Measurements from ENCODE around the gene HAND1.

HAND1 gene

DNA sequence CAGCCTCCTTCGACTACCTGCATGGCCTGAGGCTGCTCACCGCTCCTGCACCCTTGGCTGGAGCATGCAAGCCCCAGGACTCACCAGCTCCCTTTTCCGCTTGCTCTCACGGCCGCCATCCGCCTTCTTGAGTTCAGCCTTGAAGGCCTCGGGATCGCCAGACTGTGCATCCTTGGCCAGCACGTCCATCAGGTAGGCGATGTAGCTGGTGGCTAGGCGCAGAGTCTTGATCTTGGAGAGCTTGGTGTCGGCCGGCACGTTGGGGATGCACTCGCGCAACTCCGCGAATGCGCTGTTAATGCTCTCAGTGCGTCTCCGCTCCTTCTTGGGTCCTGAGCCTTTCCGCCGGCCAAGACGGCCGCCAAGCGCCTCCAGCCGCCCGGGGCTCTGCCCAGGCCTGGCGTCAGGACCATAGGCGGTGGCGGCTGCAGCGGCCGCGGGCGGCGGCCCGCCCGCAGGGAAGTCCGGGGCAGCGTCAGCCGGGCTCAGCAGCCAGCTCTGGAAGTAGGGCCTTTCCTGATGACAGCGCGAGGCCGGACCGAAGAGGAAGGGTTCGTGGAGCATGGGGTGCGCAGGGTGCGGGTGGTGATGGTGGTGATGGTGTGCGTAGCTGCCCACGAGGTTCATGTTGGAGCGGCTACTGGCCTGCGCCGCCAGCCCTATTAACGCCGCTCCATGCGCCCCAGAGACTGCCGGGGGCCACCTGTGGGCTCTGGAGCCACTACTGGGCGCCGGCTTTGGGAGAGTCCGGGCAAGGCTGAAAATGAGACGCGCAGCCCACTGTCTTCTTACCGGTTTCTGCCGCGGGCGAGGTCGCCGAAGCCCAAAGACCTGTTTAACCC is 424 bp downstream of the HAND1 start:
- TF ChIP-seq, protein P1, sequence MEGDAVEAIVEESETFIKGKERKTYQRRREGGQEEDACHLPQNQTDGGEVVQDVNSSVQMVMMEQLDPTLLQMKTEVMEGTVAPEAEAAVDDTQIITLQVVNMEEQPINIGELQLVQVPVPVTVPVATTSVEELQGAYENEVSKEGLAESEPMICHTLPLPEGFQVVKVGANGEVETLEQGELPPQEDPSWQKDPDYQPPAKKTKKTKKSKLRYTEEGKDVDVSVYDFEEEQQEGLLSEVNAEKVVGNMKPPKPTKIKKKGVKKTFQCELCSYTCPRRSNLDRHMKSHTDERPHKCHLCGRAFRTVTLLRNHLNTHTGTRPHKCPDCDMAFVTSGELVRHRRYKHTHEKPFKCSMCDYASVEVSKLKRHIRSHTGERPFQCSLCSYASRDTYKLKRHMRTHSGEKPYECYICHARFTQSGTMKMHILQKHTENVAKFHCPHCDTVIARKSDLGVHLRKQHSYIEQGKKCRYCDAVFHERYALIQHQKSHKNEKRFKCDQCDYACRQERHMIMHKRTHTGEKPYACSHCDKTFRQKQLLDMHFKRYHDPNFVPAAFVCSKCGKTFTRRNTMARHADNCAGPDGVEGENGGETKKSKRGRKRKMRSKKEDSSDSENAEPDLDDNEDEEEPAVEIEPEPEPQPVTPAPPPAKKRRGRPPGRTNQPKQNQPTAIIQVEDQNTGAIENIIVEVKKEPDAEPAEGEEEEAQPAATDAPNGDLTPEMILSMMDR (IDR thresholded peaks at IDR 0.05) = no peak

DNA sequence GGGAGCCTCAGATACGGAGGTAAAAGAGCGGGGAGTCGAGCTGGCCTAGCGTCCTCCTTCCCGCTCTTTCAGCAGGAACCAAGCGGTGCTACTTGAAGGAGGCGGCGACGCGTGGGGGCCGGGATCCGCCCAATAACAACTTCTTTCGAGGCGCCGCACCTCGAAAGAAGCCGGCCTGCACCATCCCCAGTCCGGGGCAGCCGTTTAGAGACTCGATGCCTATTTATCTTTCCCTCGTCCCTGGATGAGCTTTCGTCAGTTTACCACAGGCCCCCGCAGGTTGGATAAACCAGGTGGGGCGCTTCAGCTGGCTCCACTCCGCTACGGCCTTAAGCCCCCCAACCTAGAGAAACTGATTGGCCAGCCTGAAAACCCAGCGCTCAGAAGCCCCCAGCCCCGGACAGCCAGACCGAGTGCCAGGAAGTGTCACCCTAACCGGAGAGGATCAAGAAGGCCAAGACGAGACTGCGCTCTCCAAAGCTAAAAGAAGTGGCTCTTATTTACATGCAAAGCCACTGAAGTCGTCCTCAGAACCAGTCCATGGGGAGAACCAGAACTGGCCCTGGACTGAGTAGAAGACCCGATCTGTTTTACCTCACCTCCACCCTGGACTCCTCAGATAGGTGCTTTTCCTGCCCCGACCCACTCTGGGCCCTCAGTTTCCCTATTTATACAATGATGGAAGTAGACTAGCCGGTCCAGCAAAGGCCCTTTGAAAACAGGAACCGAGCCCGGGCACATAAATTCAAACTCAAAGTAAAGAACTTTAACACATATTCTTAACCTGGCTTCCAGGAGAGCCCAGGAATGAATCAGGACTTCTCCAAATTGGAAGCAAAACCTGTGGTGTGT is 1.4 kb downstream of the HAND1 start:
- TF ChIP-seq, protein P1 (IDR thresholded peaks at IDR 0.05) = no peak

DNA sequence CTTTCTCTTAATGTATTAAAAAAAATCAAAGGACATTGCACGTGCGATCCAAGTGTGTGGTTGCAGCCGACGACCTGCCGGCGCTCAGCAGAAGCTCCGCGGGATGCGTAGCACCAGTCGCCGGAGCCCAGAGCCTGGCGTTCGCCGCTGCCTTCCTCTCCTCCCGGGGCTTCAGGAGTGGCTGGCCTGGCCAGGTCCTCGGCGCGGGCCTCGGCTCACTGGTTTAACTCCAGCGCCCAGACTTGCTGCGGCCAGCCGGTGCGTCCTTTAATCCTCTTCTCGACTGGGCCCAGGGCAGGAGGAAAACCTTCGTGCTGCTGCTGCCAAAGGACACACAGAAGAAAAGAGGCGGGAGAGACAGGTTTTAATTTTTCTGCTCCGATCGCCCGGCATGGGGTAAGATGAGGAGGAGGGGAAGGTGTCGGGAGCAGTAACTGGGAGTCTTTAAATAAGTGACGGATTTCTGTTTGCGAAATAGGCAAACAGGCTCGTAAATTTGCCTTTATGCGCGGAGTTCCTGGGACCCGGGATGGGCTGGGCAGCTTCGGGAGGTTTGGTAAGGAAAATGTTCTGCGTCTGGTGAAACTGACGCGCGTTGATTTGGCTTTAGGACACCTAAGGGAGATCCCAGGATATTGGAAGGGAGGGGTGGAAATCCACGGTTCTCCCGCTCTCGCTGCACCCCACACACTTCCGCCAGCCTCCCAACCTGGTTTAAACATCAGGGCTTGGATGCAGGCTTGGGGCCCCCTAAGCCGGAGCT is 2.3 kb downstream of the HAND1 start:
- TF ChIP-seq, protein P1 (IDR thresholded peaks at IDR 0.05) = no peak

DNA sequence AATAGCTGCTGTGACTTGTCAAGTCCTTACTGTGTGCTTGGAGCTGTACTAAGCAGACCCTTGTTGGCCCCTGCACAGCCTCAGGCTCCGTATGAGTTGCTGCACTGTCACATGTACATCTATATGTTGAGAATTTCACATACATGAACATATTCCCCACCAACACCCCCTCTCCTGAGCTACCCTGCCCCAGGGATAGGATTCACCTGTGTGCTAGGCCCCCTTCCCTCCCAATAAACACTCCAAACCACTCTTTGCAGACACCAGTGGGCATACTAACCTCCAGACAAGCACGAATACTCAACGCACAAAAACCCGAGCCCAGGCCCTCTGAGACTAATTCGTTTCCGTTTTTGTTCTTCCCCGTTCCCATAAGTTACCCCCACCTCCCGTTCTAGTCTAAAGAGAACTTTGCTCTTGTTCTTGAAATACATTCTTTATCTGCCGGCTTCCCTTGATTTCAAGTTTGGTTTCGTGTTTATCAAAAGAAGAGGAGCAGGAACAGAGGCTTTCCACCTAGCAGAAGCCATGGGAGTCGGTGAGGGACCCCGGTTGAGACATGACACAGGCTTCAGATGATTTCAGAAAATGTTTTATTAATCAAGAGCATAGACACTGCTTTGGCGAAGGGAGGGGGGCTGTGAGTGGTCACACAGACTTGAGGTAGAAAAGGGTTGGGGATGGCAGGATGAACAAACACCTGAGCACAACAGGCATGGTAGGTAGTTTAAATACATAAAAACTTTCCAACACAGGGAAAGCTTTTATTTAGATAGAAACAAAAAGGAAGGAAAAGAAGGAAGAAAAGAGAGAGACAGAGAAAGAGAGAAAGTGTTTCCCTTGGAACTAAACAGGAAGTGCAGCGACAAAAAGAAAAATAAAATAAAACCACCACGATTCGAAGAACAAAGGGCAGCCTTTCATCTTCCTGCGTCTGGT is 3.4 kb downstream of the HAND1 start:
- TF ChIP-seq, protein P1 (IDR thresholded peaks at IDR 0.05) = no peak

DNA sequence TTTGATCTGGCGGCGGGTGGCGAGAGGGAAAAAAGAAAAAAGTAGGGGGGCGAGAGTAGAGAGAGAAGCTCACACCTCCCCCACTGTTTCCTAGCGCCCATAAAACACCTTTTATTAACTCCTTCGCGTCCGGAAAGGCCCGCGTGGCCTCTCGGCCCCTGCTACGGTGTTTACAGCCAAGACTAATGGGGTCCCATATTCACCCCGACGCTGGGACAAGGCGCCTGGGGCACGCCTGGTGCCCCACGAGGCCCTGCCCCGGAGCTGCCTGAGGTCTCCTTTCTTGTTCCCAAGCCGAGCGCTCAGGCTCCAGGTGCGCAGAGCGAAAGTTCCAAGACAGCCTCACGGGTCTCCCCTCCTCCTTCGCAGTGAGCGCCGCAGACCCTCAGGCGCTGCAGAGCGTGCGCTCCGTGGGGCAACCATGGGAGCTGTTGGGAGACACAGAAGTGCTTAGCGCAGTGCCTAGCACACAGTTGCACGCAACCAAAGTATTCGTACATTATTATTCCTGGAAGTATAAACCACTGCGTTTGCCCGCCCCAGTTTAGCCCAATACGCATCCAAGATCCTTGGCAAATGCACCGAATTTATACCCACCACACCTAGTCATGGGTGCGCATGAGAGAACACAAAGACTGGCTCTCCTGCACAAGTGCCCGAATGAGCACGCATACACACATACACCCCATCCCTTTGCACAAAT is 4.3 kb downstream of the HAND1 start:
- TF ChIP-seq, protein P1 (IDR thresholded peaks at IDR 0.05) = no peak

DNA sequence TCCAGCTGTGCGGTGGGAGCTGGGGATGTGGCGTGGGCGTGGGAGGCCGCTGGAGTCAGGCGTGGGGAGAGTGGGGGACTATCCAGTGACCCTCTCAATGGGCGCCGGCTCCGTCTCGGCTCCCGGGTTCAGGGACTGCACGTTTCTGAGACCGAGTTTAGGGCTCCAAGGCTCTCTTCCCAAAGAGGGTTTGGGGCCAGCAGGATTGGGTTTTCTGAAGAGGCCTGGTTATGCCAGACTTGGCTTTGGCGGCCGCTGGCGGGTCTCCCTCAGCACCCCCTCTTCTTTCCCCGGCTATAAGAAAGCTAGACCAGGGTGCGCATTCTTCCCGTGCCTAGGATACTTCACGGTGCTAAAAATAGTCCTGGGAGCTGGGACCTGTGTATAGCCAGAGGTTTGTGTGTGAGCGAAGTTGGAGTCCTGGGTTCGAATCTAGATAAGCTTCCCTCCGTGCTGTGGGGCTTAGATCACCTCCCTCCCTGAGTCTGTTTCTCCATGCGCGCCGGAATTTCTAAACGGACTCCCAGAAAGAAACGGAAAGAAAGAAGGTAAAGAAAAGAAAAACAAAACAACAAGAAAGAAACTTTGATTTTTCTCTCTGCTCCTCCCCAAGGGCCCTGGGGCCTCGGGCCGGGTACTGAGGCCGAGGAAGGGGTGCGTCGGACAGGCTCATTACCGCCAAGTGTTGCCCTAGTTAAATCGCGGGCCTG is 5.0 kb downstream of the HAND1 start:
- TF ChIP-seq, protein P1 (IDR thresholded peaks at IDR 0.05) = no peak
